ENCODE measurements around the gene PLPP4. TPM values are rescaled to one million over a fixed set of nuclear protein-coding genes. Genes with fewer than 3 reads are reported as not detected.

PLPP4 gene
- polyA plus RNA-seq, 3 donors = not detected

DNA sequence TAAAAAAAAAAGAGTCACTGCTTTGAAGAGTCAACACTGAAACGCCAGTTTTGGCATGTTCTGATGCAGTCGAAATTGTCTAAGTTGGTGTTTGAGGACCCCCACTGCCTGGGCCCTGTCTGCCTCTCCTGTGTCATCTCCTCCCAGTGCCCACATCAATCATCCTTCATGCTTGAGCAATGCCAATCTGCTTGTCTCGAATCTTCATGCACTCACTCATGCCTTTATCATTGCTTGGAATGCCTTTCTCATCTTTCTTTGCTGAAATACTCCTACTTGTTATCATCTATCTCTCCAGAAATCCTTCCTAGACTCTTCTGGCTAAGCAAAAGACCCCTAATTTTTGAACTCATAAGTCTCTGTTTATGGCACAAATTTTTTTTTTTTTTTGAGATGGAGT is 42.1 kb upstream of the PLPP4 start:
- Mint-ChIP-seq H3K27me3 (ENCODE audit: low read depth in 3 of 3) (peaks cover 0 to 9% (median 5%) of the 10 kb centered on the region in 3 donors), H3K27ac (no peak overlapping the region), H3K36me3 (no peaks in the 10 kb centered on the region), H3K9me3 (peaks cover 0 to 6% (median 0%) of the 10 kb centered on the region in 7 donors), H3K4me3 (no peak overlapping the region), H3K4me1 (no peaks in the 10 kb centered on the region)
- Histone ChIP-seq H3K9me3 (replicated peaks in 1 of 2; ENCODE audit: control insufficient read depth in 1 of 2, insufficient read depth in 1 of 2, low read length in 2 of 2) (no peaks in the 10 kb centered on the region), H4K20me1 (ENCODE audit: insufficient read depth, low read length) (no peaks in the 10 kb centered on the region), H2AFZ (ENCODE audit: insufficient read depth, low read depth, low read length, poor library complexity, severe bottlenecking) (no peak overlapping the region), H3K36me3 (replicated peaks in 1 of 2; ENCODE audit: control insufficient read depth in 1 of 2, insufficient read depth in 2 of 2, low read length in 2 of 2) (no peaks in the 10 kb centered on the region), H3K4me3 (replicated peaks in 1 of 3; ENCODE audit: low read depth in 2 of 3, low read length in 3 of 3) (no peak overlapping the region), H3K79me2 (ENCODE audit: insufficient read depth, low read length) (no peaks in the 10 kb centered on the region), H3K27me3 (ENCODE audit: control insufficient read depth in 2 of 2, insufficient read depth in 2 of 2, low read length in 2 of 2) (no peaks in the 10 kb centered on the region), H3K4me2 (replicated peaks; ENCODE audit: extremely low read depth, low read length, poor library complexity, severe bottlenecking) (no peak overlapping the region), H3K4me1 (ENCODE audit: control insufficient read depth in 1 of 2, insufficient read depth in 2 of 2, low read length in 2 of 2) (no peaks in the 10 kb centered on the region), H3K9ac (ENCODE audit: insufficient read depth, low read length, poor library complexity, severe bottlenecking) (no peak overlapping the region), H3K27ac (ENCODE audit: low read depth in 1 of 2, low read length in 2 of 2) (no peak overlapping the region)
- intact Hi-C loops (cut with micrococcal nuclease) = no loop called here
- no peak for DNase-seq
- 83% methylated on average over 1 of the region's 3 CpGs for WGBS (ENCODE audit: insufficient coverage)
- TF ChIP-seq, protein P1, sequence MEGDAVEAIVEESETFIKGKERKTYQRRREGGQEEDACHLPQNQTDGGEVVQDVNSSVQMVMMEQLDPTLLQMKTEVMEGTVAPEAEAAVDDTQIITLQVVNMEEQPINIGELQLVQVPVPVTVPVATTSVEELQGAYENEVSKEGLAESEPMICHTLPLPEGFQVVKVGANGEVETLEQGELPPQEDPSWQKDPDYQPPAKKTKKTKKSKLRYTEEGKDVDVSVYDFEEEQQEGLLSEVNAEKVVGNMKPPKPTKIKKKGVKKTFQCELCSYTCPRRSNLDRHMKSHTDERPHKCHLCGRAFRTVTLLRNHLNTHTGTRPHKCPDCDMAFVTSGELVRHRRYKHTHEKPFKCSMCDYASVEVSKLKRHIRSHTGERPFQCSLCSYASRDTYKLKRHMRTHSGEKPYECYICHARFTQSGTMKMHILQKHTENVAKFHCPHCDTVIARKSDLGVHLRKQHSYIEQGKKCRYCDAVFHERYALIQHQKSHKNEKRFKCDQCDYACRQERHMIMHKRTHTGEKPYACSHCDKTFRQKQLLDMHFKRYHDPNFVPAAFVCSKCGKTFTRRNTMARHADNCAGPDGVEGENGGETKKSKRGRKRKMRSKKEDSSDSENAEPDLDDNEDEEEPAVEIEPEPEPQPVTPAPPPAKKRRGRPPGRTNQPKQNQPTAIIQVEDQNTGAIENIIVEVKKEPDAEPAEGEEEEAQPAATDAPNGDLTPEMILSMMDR (IDR thresholded peaks at IDR 0.05) = no peak

DNA sequence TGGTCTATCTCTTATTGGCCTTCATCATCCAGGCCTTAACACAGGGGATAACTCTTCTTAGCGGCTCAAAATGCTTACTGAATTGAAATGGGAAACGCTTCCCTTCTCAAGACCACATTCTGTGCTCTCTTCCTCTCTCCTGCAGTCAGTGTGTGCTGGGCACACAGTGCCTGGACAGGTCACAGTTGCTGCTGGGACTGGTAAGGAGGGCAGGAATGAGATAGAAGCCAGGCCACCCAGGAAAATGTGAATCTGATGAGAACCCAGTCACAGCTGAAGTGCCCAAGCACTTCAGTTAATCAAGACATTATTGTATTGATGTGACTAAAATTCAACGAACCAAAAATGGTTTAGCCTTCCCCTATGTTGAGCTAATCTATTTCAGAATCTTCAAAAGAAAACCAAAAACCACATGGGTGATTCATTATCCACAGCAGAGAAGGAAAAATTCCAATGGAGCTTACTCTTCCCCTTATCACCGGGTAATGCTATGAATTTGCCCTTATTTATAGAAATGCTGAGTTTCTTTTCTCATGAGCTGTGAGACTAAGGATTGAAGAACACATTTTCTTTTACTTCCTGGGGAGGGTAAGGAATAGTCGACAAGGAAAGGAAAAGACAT is 41.2 kb upstream of the PLPP4 start:
- Histone ChIP-seq H4K20me1 (ENCODE audit: insufficient read depth, low read length) (no peaks in the 10 kb centered on the region), H3K9ac (ENCODE audit: insufficient read depth, low read length, poor library complexity, severe bottlenecking) (no peak overlapping the region), H3K27ac (ENCODE audit: low read depth in 1 of 2, low read length in 2 of 2) (no peak overlapping the region), H3K4me1 (ENCODE audit: control insufficient read depth in 1 of 2, insufficient read depth in 2 of 2, low read length in 2 of 2) (no peaks in the 10 kb centered on the region), H3K4me3 (replicated peaks in 1 of 3; ENCODE audit: low read depth in 2 of 3, low read length in 3 of 3) (no peak overlapping the region), H3K4me2 (replicated peaks; ENCODE audit: extremely low read depth, low read length, poor library complexity, severe bottlenecking) (no peak overlapping the region), H3K27me3 (ENCODE audit: control insufficient read depth in 2 of 2, insufficient read depth in 2 of 2, low read length in 2 of 2) (no peaks in the 10 kb centered on the region), H3K9me3 (replicated peaks in 1 of 2; ENCODE audit: control insufficient read depth in 1 of 2, insufficient read depth in 1 of 2, low read length in 2 of 2) (no peaks in the 10 kb centered on the region), H2AFZ (ENCODE audit: insufficient read depth, low read depth, low read length, poor library complexity, severe bottlenecking) (no peak overlapping the region), H3K36me3 (replicated peaks in 1 of 2; ENCODE audit: control insufficient read depth in 1 of 2, insufficient read depth in 2 of 2, low read length in 2 of 2) (no peaks in the 10 kb centered on the region), H3K79me2 (ENCODE audit: insufficient read depth, low read length) (no peaks in the 10 kb centered on the region)
- Mint-ChIP-seq H3K27ac (no peak overlapping the region), H3K4me1 (no peaks in the 10 kb centered on the region), H3K36me3 (no peaks in the 10 kb centered on the region), H3K27me3 (ENCODE audit: low read depth in 3 of 3) (peaks cover 0 to 9% (median 5%) of the 10 kb centered on the region in 3 donors), H3K9me3 (peaks cover 0 to 6% (median 0%) of the 10 kb centered on the region in 7 donors), H3K4me3 (no peak overlapping the region)
- DNase-seq = no peak
- intact Hi-C loops (cut with micrococcal nuclease) = no loop called here
- TF ChIP-seq, protein P1 (IDR thresholded peaks at IDR 0.05) = no peak
- 71% methylated on average over 1 of the region's 5 CpGs for WGBS (ENCODE audit: insufficient coverage)

Measured in CD14-positive monocyte (primary cell).